GM10266 (cell line): Measurements from ENCODE around the gene HIGD2A.

Experiments
- DNase-seq: peaks from one replicate; pipeline ENCODE4 v3.0.0; 2012; ENCODE audit errors: extremely low spot score
- TF ChIP-seq, protein P1 (sequence below): IDR thresholded peaks from 2 replicates; pipeline ENCODE4 v1.5.1; 2012; ENCODE audit warnings: mild to moderate bottlenecking, low read depth; ENCODE audit not compliant: control insufficient read depth, insufficient read depth; ENCODE audit errors: missing control alignments

Gene HIGD2A

DNA sequence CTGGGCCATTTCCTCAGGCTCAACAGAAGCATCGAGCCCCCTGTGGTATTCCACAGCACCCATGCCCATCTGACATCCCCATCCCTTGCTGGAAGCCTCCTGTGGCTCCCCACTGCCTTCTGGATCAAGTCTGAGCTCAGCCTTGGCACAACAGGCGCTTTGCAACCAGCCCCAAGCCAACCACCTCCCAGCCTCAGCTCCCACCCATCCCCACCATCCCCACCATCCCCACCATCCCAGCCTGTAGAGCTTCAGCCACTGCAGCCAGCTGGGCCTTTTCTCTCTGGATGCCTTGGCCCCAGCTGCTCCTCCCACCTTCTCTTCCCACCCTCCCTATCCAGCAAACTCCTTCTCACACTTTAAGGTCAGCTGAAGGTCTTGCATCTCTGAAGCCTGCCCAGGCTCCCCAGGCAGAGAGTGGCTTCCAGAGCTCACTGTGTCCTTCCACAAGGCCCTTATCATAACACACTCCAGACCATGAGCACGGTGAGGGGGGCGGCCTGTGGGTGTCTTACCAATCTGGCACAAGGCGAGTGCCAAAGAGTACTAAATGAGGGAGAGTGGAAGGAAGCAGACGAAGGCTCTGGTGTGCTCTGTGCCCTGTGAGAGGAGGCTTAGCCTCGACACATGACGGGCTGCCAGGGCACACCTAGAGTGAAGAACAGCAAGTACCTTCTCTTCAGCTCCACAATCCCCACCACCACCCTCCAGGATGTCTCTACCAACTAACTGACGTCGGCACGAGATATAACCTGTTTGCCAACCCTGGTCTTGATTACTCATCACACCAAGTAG, 6.5 kb downstream of the HIGD2A start:
- TF ChIP-seq, protein P1, sequence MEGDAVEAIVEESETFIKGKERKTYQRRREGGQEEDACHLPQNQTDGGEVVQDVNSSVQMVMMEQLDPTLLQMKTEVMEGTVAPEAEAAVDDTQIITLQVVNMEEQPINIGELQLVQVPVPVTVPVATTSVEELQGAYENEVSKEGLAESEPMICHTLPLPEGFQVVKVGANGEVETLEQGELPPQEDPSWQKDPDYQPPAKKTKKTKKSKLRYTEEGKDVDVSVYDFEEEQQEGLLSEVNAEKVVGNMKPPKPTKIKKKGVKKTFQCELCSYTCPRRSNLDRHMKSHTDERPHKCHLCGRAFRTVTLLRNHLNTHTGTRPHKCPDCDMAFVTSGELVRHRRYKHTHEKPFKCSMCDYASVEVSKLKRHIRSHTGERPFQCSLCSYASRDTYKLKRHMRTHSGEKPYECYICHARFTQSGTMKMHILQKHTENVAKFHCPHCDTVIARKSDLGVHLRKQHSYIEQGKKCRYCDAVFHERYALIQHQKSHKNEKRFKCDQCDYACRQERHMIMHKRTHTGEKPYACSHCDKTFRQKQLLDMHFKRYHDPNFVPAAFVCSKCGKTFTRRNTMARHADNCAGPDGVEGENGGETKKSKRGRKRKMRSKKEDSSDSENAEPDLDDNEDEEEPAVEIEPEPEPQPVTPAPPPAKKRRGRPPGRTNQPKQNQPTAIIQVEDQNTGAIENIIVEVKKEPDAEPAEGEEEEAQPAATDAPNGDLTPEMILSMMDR: no peak
- no peak for DNase-seq

DNA sequence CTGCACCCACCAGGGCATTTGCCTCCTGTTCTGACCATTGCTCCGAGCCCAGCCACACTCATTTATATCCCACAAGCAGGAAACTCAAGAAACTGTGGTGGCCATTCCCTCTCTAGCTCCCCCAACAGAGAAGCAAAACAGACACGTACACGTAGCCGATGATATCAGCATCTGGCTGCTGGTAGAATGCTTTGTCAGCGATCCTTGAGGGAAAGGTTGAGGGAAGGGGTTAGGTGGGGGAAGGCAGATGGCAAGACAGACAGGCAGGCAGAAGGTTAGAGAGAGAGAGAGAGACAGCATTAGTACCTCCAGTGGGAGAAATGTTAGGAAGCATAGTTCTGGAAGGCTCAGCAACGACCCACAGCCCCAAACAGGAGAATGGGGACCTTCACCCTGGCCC, 7.8 kb downstream of the HIGD2A start:
- DNase-seq: no peak
- TF ChIP-seq, protein P1: no peak

DNA sequence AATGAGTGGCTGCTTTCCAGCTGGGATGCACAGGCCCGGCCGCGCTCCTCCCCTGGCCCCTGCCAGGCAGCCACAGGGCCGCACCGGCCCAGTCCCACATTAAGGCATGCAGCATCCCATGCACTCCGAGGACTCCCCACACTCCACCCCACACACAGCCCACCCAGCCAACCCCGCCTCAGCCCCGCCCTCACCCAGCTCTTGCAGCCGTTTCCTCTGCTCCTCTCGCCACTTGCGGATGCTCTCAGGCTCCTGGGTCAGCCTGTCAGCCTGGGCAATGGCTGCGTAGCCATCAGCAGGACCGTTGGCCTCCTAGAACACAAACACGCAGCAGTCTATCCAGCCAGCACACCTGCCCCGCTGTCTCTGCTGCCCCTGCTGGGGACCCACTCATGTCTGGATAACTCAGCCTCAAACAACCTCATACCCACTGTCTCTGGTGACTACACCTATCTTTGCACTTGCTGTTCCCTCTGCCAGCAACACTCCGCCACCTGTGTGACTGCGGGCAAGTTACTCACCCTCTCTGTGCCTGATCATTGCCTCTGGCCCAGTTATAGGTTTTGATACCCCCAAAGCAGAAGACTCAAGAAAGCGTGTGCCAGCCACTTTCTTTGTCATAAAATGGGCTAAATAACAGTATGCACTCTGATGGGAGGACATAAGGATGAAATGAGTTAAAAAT, 9.3 kb downstream of the HIGD2A start:
- DNase-seq: no peak
- TF ChIP-seq, protein P1: no peak

DNA sequence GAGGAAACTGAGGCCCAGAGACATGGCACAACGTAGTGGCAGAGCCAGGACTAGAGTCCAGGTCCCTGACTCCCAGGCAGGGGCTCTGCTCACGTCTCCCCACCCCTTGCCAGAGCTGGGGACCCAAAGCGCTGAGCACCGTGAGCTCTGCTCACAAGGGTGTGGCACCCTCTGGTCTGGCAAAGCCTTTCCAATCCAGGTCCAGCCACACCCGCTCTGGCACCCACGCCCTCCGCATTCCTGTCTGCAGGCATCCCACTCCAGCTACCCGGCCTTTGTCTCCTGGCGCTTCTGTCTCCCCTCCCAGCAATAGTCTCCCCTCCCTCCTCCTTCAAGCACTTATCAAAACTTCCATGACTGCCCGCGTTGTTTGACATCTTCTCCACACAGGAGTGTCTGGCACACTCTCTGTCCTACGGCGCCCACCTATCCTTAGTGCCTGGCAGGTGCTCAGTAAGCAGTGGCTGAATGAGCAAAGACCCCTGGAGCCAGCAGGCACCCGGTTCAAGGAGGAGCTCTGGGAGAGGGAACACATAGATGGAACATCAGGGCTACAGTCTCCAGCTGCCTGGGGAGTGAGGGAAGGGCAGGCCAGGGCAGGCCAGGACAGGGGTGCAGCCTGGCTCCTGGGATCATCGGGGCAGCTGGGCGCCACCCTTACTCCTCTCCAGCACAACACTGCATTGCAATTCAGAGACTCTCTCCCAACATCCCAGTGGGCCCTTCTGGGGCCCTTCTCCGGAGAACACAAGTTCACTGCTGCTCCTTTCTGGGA, 12.0 kb downstream of the HIGD2A start:
- DNase-seq: no peak
- TF ChIP-seq, protein P1: no peak

GRCh38 chr5:176401281-176402205, 13.0 kb downstream of the HIGD2A start:
- TF ChIP-seq, protein P1: no peak
- DNase-seq: no peak

DNA sequence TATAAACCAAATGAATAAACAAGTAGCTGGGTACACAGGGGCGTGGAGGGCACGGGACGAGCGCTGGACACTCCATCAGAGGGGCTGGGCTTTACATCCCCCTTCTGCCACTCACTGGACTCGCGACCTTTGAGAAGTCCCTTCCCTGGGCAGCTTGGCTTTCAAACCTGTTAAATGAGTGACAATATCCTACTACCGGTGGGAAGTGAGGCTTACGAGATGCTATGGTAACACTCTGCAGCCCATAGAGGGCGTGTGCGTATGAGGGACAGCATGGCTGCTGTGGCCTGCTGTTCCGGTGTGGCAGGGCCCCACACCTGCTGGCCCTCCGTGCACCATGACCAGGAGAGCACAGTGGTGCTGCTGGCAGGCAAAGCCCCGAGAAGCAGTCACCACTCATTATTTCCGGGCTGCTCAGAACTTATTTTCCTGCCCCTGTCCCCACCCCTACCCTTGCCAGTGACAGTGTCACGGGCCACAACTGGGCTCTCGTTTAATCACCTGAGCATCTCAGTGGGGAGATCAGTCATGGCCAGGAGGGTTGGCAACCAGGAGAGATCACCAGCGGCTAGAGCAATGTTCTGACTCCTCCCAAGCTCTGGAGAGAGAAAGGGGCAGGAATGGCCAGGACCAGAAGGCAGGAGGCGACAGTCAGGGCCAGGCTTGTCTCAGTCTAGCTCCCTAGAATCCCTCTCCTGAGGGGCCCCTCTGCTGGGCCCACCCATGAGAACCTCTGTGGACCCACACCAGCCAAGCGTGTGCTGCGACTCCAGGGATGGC, 17.3 kb downstream of the HIGD2A start:
- DNase-seq: no peak

More for the DNA sequence above, 17.3 kb downstream of the HIGD2A start:
- TF ChIP-seq, protein P1: no peak
